GM10847 (cell line): ENCODE results near the gene TACR2.

Experiments used
- POLR2A ChIP-seq: IDR thresholded peaks from 2 replicates; pipeline ENCODE4 v1.6.1; 2011; ENCODE audit not compliant: insufficient read length; ENCODE audit errors: extremely low read depth

TACR2 gene

DNA sequence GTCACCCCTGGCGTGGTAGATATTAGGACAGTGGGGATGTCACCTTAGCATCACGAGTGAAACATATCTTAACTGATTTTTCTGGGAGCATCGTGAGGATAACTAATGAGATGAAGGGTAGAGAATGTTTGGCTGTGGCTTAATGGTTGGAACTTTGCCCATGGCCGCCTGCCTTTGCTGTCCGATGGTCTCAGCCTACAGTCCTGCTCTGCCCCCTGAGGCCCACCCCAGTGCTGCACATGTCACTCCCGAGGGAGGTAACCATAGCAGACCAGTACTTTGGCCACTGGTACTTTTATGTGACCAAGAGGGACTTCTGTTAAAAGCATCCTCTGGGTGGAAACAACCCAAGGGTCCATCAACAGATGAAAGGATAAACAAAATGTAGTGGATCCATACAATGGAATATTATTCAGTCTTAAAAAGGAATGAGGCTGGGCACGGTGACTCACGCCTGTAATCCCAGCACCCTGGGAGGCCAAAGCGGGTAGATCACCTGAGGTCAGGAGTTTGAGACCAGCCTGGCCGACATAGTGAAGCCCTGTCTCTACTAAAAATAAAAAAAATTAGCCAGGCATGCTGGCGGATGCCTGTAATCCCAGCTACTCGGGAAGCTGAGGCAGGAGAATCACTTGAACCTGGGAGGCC, 58.4 kb downstream of the TACR2 start:
- no peak for TF ChIP-seq POLR2A

DNA sequence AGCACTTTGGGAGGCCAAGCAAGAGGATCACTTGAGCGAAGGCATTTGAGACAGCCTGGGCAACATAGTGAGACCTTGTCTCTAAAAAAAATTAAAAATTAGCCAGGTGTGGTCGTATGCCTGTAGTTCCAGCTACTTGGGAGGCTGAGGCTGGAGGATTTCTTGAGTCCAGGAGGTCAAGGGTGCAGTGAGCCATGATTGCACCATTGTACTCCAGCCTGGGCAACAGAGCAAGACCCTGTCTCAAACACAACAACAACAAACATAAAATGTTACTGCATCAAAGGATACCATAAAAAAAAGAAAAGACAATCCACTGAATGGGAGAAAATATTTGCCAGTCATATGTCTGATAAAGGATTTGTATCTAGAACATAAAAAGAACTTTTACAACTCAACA, 60.5 kb downstream of the TACR2 start:
- no peak for TF ChIP-seq POLR2A

DNA sequence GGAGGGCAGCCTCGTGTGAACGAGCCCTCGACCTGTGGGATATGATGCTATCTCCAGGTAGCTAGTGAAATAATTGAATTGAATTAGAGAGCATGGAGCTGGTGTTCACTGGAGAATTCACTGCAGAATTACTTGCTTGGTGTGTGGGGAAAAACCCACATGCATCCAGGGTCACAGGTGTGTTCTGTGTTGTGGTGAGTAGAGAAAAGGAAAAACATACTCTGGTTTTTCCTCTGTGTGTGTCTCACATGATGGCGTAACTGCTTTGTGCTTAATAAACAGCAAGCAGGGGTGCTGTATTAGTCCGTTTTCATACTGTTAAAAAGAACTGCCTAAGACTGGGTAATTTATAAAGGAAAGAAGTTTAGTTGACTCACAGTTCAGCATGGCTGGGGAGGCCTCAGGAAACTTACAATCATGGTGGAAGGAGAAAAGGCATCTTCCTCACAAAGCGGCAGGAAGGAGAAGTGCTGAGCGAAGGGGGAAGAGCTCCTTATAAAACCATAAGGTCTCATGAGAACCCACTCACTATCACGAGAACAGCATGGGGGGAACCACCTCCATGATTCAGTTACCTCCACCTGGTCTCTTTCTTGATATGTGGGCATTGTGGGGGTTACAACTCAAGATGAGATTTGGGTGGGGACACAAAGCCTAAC, 62.6 kb downstream of the TACR2 start:
- TF ChIP-seq POLR2A, result no peak
